Tibial nerve (tissue), 4 donors: ENCODE data around the gene SMU1. TPM values are rescaled to one million over a fixed set of nuclear protein-coding genes. Genes with fewer than 3 reads are reported as not detected.

Experiments
- DNase-seq, 2 donors: peaks; one replicate each; pipeline ENCODE4 v3.0.0-alpha.2; 2019; ENCODE audit warnings: low spot score in 2 of 2
- H3K27ac ChIP-seq, 4 donors: fragments of 200-600 bp; sonication (generic) in 3 of 4; one replicate each; pipeline ENCODE4 v1.5.1; 2017 to 2019; ENCODE audit warnings: mild to moderate bottlenecking in 1 of 4
- H3K27me3 ChIP-seq, 2 donors: fragments of 200-600 bp; sonication (generic) in 1 of 2; one replicate each; pipeline versions ENCODE4 v1.5.1 to v1.6.0; 2017 to 2019
- H3K36me3 ChIP-seq, 3 donors: fragments of 200-600 bp; sonication (generic); one replicate each; pipeline ENCODE4 v1.5.1; 2018 to 2019
- H3K4me1 ChIP-seq, 4 donors: fragments of 200-600 bp; sonication (generic) in 3 of 4; one replicate each; pipeline ENCODE4 v1.5.1; 2017 to 2019
- H3K4me3 ChIP-seq, 4 donors: fragments of 200-600 bp; sonication (generic) in 3 of 4; one replicate each; pipeline ENCODE4 v1.5.1; 2017 to 2019; ENCODE audit warnings: mild to moderate bottlenecking in 1 of 4, moderate library complexity in 1 of 4
- H3K9me3 ChIP-seq, 4 donors: fragments of 200-600 bp; sonication (generic) in 3 of 4; one replicate each; pipeline ENCODE4 v1.5.1; 2017 to 2019
- CTCF ChIP-seq, 5 experiments: fragments of 200-600 bp in 3 of 5; fragments of 450-650 bp in 2 of 5; sonication (generic) in 3 of 5; IDR thresholded peaks; one replicate each; pipeline ENCODE4 v1.5.1; 2016 to 2019; ENCODE audit warnings: antibody characterized with exemption in 5 of 5, mild to moderate bottlenecking in 3 of 5, moderate library complexity in 2 of 5
- EP300 ChIP-seq, 2 donors: sonication (generic); formaldehyde crosslinking; IDR thresholded peaks; one replicate each; pipeline ENCODE4 v1.6.1; 2017; ENCODE audit warnings: antibody characterized with exemption in 2 of 2, mild to moderate bottlenecking in 1 of 2
- POLR2A ChIP-seq, 2 donors: fragments of 450-650 bp; IDR thresholded peaks; one replicate each; pipeline ENCODE4 v1.6.1; 2017; ENCODE audit warnings: antibody characterized with exemption in 2 of 2, mild to moderate bottlenecking in 2 of 2, moderate library complexity in 2 of 2
- WGBS, 2 donors: methylation state at CpG; one replicate each; pipeline ENCODE4 v1.1.5; 2018; 5-methylcytosine and 5-hydroxymethylcytosine counted together
- total RNA-seq, 4 donors: library from RNA; depleted of rRNA; stranded (reverse); fragments of >200 nt; gene quantifications; one replicate each; pipeline ENCODE4 v1.1.0, GENCODE V29; 2016

The SMU1 gene
- total RNA-seq, 4 donors from 2014 or later, result 15.1 to 19.9 (median 16.8) TPM

DNA sequence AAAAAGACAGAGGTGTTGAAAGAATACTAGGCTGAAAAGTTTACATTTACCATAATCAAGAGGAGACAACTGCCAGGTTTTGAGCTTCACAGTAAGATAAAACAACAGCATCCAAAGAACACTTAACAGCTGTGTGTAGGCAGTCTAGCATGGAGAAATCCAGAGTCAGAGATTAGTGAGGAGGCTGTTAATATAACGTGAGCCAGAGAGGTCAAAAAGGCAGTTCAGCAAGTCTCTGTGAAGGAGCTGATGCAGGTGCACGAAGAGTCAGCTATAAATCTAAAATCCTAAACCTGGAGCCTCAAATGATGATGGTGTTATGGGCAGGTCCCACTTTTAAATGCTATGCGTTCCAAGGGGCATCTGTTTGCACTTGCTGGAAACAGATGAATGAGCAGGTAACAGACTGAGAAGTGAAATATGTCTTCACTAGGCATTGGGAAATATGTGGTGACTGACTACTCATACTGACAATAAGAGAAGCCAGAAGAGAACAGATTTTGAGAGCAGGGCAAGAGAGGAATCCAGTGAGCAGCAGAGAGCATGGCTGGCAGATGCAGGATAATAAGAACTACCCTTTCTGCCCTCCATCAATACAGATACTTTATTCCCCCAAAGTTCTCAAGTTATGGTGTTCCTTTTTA is 83.8 kb downstream of the SMU1 start:
- WGBS, 2 donors, result 65 to 70% methylated on average over 3 of the region's 3 CpGs
- no peak for DNase-seq
- no peaks in the 10 kb centered on the region for H3K4me1 ChIP-seq
- no peak for TF ChIP-seq EP300 (IDR thresholded peaks at IDR 0.05)
- no peak for TF ChIP-seq CTCF (IDR thresholded peaks at IDR 0.05)
- TF ChIP-seq POLR2A (IDR thresholded peaks at IDR 0.05), result no peak
- H3K4me3 ChIP-seq, result no peak overlapping the region
- peaks cover 4 to 67% (median 20%) of the 10 kb centered on the region in 3 donors for H3K36me3 ChIP-seq
- no peak overlapping the region for H3K27ac ChIP-seq
- no peaks in the 10 kb centered on the region for H3K27me3 ChIP-seq
- H3K9me3 ChIP-seq, result no peaks in the 10 kb centered on the region

GRCh38 chr9:32991897-32992594 is 84.4 kb downstream of the SMU1 start:
- 85 to 87% methylated on average over 6 of the region's 6 CpGs for WGBS, 2 donors

More at GRCh38 chr9:32991897-32992594, 84.4 kb downstream of the SMU1 start:
- Histone ChIP-seq H3K4me3 (no peak overlapping the region), H3K4me1 (no peaks in the 10 kb centered on the region), H3K36me3 (peaks cover 4 to 67% (median 25%) of the 10 kb centered on the region in 3 donors), H3K27me3 (no peaks in the 10 kb centered on the region), H3K9me3 (no peaks in the 10 kb centered on the region), H3K27ac (no peak overlapping the region)
- TF ChIP-seq EP300 (IDR thresholded peaks at IDR 0.05) (no peak), CTCF (IDR thresholded peaks at IDR 0.05) (no peak), POLR2A (IDR thresholded peaks at IDR 0.05) (no peak)
- DNase-seq, result no peak

Other genes starting within 250 kb of the SMU1 start
- gene APTX, start 75.0 kb downstream of the SMU1 start, total RNA-seq, result 10 to 100 TPM; 22.8 to 48.7 (median 33.4) TPM
- gene DNAJA1, start 51.4 kb downstream of the SMU1 start, total RNA-seq, result 10 to 100 TPM; 58.1 to 81.6 (median 72.3) TPM
- gene B4GALT1, start 90.7 kb upstream of the SMU1 start, total RNA-seq, result 10 to 100 TPM; 51.6 to 74.4 (median 65.3) TPM
- gene SPINK4, start 163.5 kb upstream of the SMU1 start, total RNA-seq, result not detected
- gene BAG1, start 188.0 kb upstream of the SMU1 start, total RNA-seq, result 100 to 1,000 TPM; 108 to 134 (median 123) TPM
- 10 to 100 TPM; 56.1 to 67.4 (median 59.3) TPM for gene CHMP5, start 188.4 kb upstream of the SMU1 start, total RNA-seq
- 10 to 100 TPM; 35.2 to 45.9 (median 40.5) TPM for gene NFX1, start 213.8 kb upstream of the SMU1 start, total RNA-seq